H1 (cell line): ENCODE results near the gene GAB2. TPM values are rescaled to one million over a fixed set of nuclear protein-coding genes. Genes with fewer than 3 reads are reported as not detected.

Source experiments
- CTCF ChIA-PET: fragments of 300-600 bp; sonication (Branson Sonifier 250); formaldehyde crosslinking; loops from one replicate; lab custom pipeline; 2021; ENCODE audit not compliant: partially characterized antibody; lab: Charles Lee
- POLR2A ChIA-PET: fragments of 300-600 bp; sonication (Branson Sonifier 250); formaldehyde crosslinking; loops from one replicate; lab custom pipeline; 2021; ENCODE audit warnings: inconsistent platforms; ENCODE audit not compliant: partially characterized antibody; lab: Charles Lee
- DNase-seq, 2 experiments: peaks; one replicate each; pipeline versions ENCODE4 v3.0.0 to v3.0.0-alpha.2; 2010 to 2022; ENCODE audit warnings: low spot score in 2 of 2, low read depth in 1 of 2, mixed read lengths in 1 of 2
- FAIRE-seq: peaks from 2 replicates; lab custom pipeline; 2011; peaks lifted over from hg19 to GRCh38; lab: Jason Lieb, UNC
- H2AFZ ChIP-seq: 2 replicates; pipeline ENCODE4 v1.8.1; 2012; ENCODE audit warnings: low read length, inconsistent platforms
- H2AK5ac ChIP-seq: 2 replicates; pipeline ENCODE4 v1.6.1; 2013; ENCODE audit warnings: low read depth, low read length
- H2BK120ac ChIP-seq: replicated peaks from 2 replicates; pipeline ENCODE3; 2013; ENCODE audit warnings: low read depth, low read length, inconsistent platforms
- H2BK12ac ChIP-seq: 2 replicates; pipeline ENCODE4 v1.6.1; 2013; ENCODE audit warnings: low read depth, low read length
- H2BK15ac ChIP-seq: 2 replicates; pipeline ENCODE4 v1.6.1; 2013; ENCODE audit warnings: low read length
- H2BK20ac ChIP-seq: 2 replicates; pipeline ENCODE4 v1.6.1; 2013; ENCODE audit warnings: low read length
- H2BK5ac ChIP-seq: 2 replicates; pipeline ENCODE4 v1.6.1; 2013; ENCODE audit warnings: low read depth, low read length
- H3K14ac ChIP-seq: 2 replicates; pipeline ENCODE4 v1.6.1; 2013; ENCODE audit warnings: inconsistent platforms; ENCODE audit not compliant: insufficient read length
- H3K18ac ChIP-seq: 2 replicates; pipeline ENCODE4 v1.6.1; 2013; ENCODE audit warnings: low read length; ENCODE audit errors: extremely low read depth
- H3K23ac ChIP-seq: 2 replicates; pipeline ENCODE4 v1.6.1; 2013; ENCODE audit warnings: inconsistent platforms; ENCODE audit not compliant: insufficient read length
- H3K23me2 ChIP-seq: 2 replicates; pipeline ENCODE4 v1.6.1; 2013; ENCODE audit warnings: low read depth, low read length
- H3K27ac ChIP-seq: 2 replicates; pipeline ENCODE4 v1.6.1; 2011; ENCODE audit warnings: low read depth, low read length, inconsistent platforms
- H3K27me3 ChIP-seq, 4 experiments: replicated peaks in 1 of 4; 1 replicate in 1 of 4; 2 replicates in 3 of 4; pipeline versions ENCODE4 v1.6.1 to v1.8.1; 2011 to 2013; ENCODE audit warnings: low read length in 3 of 4, mild to moderate bottlenecking in 3 of 4, inconsistent platforms in 2 of 4, mixed read lengths in 2 of 4, moderate library complexity in 1 of 4; ENCODE audit not compliant: control insufficient read depth in 3 of 4, insufficient read depth in 3 of 4; ENCODE audit errors: extremely low read depth in 1 of 4
- H3K36me3 ChIP-seq, 4 experiments: 2 replicates each; pipeline versions ENCODE4 v1.6.1 to v1.8.1; 2011 to 2013; ENCODE audit warnings: mild to moderate bottlenecking in 4 of 4, low read length in 3 of 4, moderate library complexity in 2 of 4, control low read depth in 1 of 4, inconsistent platforms in 1 of 4; ENCODE audit not compliant: insufficient read depth in 4 of 4, control insufficient read depth in 2 of 4
- H3K4ac ChIP-seq: replicated peaks from 2 replicates; pipeline ENCODE3; 2013; ENCODE audit warnings: low read length, low read depth, mixed read lengths, inconsistent platforms; ENCODE audit not compliant: insufficient read length
- H3K4me1 ChIP-seq, 4 experiments: replicated peaks in 1 of 4; 1 replicate in 1 of 4; 2 replicates in 3 of 4; pipeline versions ENCODE4 v1.6.1 to v1.8.1; 2011 to 2013; ENCODE audit warnings: low read length in 3 of 4, inconsistent platforms in 2 of 4, mixed read lengths in 1 of 4; ENCODE audit not compliant: insufficient read depth in 4 of 4, control insufficient read depth in 3 of 4
- H3K4me2 ChIP-seq, 2 experiments: 2 replicates each; pipeline versions ENCODE4 v1.6.1 to v1.8.1; 2011 to 2013; ENCODE audit warnings: low read depth in 2 of 2, low read length in 2 of 2, control low read depth in 1 of 2, inconsistent platforms in 1 of 2, mild to moderate bottlenecking in 1 of 2; ENCODE audit not compliant: insufficient read depth in 1 of 2
- H3K4me3 ChIP-seq, 4 experiments: fragments of 200-600, 300-600 bp in 1 of 4; sonication (generic), shearing (Covaris generic), sonication (Bioruptor Twin) in 1 of 4; 2 replicates each; pipeline versions ENCODE4 v1.5.1 to v1.8.1; 2011 to 2016; ENCODE audit warnings: low read length in 4 of 4, low read depth in 3 of 4, control low read depth in 2 of 4, inconsistent platforms in 2 of 4, mild to moderate bottlenecking in 2 of 4, mixed read lengths in 1 of 4, moderate library complexity in 1 of 4; ENCODE audit not compliant: insufficient read depth in 2 of 4; ENCODE audit errors: extremely low read depth in 1 of 4
- H3K56ac ChIP-seq: replicated peaks from 2 replicates; pipeline ENCODE3; 2013; ENCODE audit warnings: low read depth, mild to moderate bottlenecking, mixed read lengths, low read length, inconsistent platforms; ENCODE audit not compliant: insufficient read length
- H3K79me1 ChIP-seq: 2 replicates; pipeline ENCODE4 v1.6.1; 2013; ENCODE audit warnings: low read depth, low read length, control low read depth
- H3K79me2 ChIP-seq, 2 experiments: 2 replicates each; pipeline versions ENCODE4 v1.6.1 to v1.8.1; 2012 to 2013; ENCODE audit warnings: low read length in 2 of 2, mild to moderate bottlenecking in 2 of 2, inconsistent platforms in 1 of 2; ENCODE audit not compliant: insufficient read depth in 2 of 2, control insufficient read depth in 1 of 2
- H3K9ac ChIP-seq, 4 experiments: replicated peaks in 1 of 4; 1 replicate in 1 of 4; 2 replicates in 3 of 4; pipeline versions ENCODE4 v1.6.1 to v1.8.1; 2011 to 2013; ENCODE audit warnings: low read depth in 3 of 4, low read length in 3 of 4, control low read depth in 2 of 4, mild to moderate bottlenecking in 2 of 4, moderate library complexity in 2 of 4, inconsistent platforms in 1 of 4; ENCODE audit errors: extremely low read depth in 1 of 4
- H3K9me3 ChIP-seq, 2 experiments: 2 replicates each; pipeline versions ENCODE4 v1.6.1 to v1.8.1; 2012 to 2013; ENCODE audit warnings: mild to moderate bottlenecking in 2 of 2, moderate library complexity in 2 of 2, control low read depth in 1 of 2, inconsistent platforms in 1 of 2, low read depth in 1 of 2, low read length in 1 of 2, mixed read lengths in 1 of 2; ENCODE audit not compliant: insufficient read depth in 2 of 2
- H4K20me1 ChIP-seq, 2 experiments: replicated peaks in 1 of 2; 2 replicates each; pipeline versions ENCODE3 to v1.8.1; 2011 to 2013; ENCODE audit warnings: inconsistent platforms in 2 of 2, low read length in 2 of 2, mild to moderate bottlenecking in 1 of 2; ENCODE audit not compliant: insufficient read depth in 2 of 2, control insufficient read depth in 1 of 2
- H4K5ac ChIP-seq: 2 replicates; pipeline ENCODE4 v1.6.1; 2013; ENCODE audit warnings: low read length, low read depth, mixed read lengths, inconsistent platforms; ENCODE audit not compliant: insufficient read length
- H4K8ac ChIP-seq: 2 replicates; pipeline ENCODE4 v1.8.0; 2013; ENCODE audit warnings: mild to moderate bottlenecking, moderate library complexity, low read length, inconsistent platforms; ENCODE audit not compliant: insufficient read depth; ENCODE audit errors: extremely low read depth
- H4K91ac ChIP-seq: replicated peaks from 2 replicates; pipeline ENCODE3; 2013; ENCODE audit warnings: low read length, mixed read lengths, inconsistent platforms; ENCODE audit not compliant: insufficient read length
- CHD1 ChIP-seq: IDR thresholded peaks from 2 replicates; pipeline ENCODE4 v1.6.1; 2012; ENCODE audit warnings: low read depth, low read length, improper control_type of control experiment
- SIX5 ChIP-seq: IDR thresholded peaks from 2 replicates; pipeline ENCODE4 v1.6.1; 2011; ENCODE audit warnings: mild to moderate bottlenecking, low read depth, low read length
- SRF ChIP-seq: IDR thresholded peaks from 2 replicates; pipeline ENCODE4 v1.6.1; 2011; ENCODE audit warnings: mild to moderate bottlenecking, low read depth, low read length, moderate library complexity
- WGBS, 2 experiments: shearing (Covaris generic) in 1 of 2; methylation state at CpG; one replicate each; pipeline versions ENCODE4 v1.1.6 to v1.1.7; 2013 to 2015; ENCODE audit warnings: low lambda C conversion rate in 2 of 2, mixed read lengths in 2 of 2, inconsistent platforms in 1 of 2, low coverage in 1 of 2, missing lambda C conversion rate in 1 of 2; ENCODE audit not compliant: insufficient replicate concordance in 2 of 2, insufficient coverage in 1 of 2, insufficient read length in 1 of 2; ENCODE audit errors: extremely low coverage in 1 of 2, missing lambda C conversion rate in 1 of 2; 5-methylcytosine and 5-hydroxymethylcytosine counted together
- polyA plus RNA-seq, 7 experiments: library from polyadenylated mRNA; depleted of rRNA in 3 of 7; stranded (reverse) in 5 of 7; unstranded in 2 of 7; fragments of >200 nt in 5 of 7; fragments of 200-250 nt in 2 of 7; gene quantifications; 1 replicate in 5 of 7; 2 replicates in 1 of 7; 4 replicates in 1 of 7; pipeline versions ENCODE4 v1.2.1 to v1.2.3, GENCODE V29; 2011 to 2013; ENCODE audit warnings: missing spikeins in 2 of 7, mixed read lengths in 2 of 7
- total RNA-seq: library from RNA; stranded (reverse); fragmentation: NEBNext Ultra II Directional; extraction: Animal tissue kit (Norgen Biotek cat#: 25700); gene quantifications from 2 replicates; pipeline ENCODE4 v1.2.1, GENCODE V29; 2021

Gene GAB2
- total and polyA plus RNA-seq, 2 of the 8 experiments (the other 6 are each of a cell fraction or from before 2014, with no cell fraction given): 6.3 to 14.0 TPM

GRCh38 chr11:78205256-78205655 lies 212.4 kb downstream of the GAB2 start:
- no peak overlapping the region for H3K14ac ChIP-seq
- H3K56ac ChIP-seq: no peak overlapping the region
- H3K9me3 ChIP-seq: no peaks in the 10 kb centered on the region
- no peaks in the 10 kb centered on the region for H3K79me2 ChIP-seq
- DNase-seq (no peak), FAIRE-seq (no peak)
- H2AFZ ChIP-seq: no peak overlapping the region
- TF ChIP-seq SIX5: no peak
- TF ChIP-seq CHD1: no peak
- no peak for TF ChIP-seq SRF
- H4K91ac ChIP-seq: no peak overlapping the region
- ChIA-PET CTCF (interaction anchor here (0.8 to 2.7 kb wide), 4 partner anchors 16 to 359 kb away, joined by 3 to 7 read pairs (median 4); no protein-coding TSS in a partner anchor), POLR2A (interaction anchor here (1.5 kb wide), 1 partner anchor 17 kb away, joined by 4 read pairs; no protein-coding TSS in a partner anchor)
- no peaks in the 10 kb centered on the region for H3K79me1 ChIP-seq
- WGBS, 2 experiments: 88% methylated on average over 4 of the region's 4 CpGs; no CpG with 5 or more reads in 1 of the 2 experiments
- no peaks in the 10 kb centered on the region for H3K27me3 ChIP-seq
- no peak overlapping the region for H2BK20ac ChIP-seq
- H3K36me3 ChIP-seq: peaks cover 0 to 3% (median 0%) of the 10 kb centered on the region in 4 experiments; a peak in 5 of 8 replicates
- H4K8ac ChIP-seq: no peak overlapping the region
- H2BK120ac ChIP-seq: no peak overlapping the region
- no peak overlapping the region for H4K5ac ChIP-seq
- no peak overlapping the region for H3K4ac ChIP-seq
- H3K9ac ChIP-seq: no peak overlapping the region
- H3K4me1 ChIP-seq: no peaks in the 10 kb centered on the region; a peak in 1 of 7 replicates
- no peak overlapping the region for H3K4me2 ChIP-seq
- no peak overlapping the region for H2BK5ac ChIP-seq
- H2AK5ac ChIP-seq: no peak overlapping the region
- H3K23me2 ChIP-seq: no peaks in the 10 kb centered on the region
- no peak overlapping the region for H3K27ac ChIP-seq
- no peak overlapping the region for H3K4me3 ChIP-seq
- H3K18ac ChIP-seq: no peak overlapping the region
- H2BK15ac ChIP-seq: no peak overlapping the region
- no peak overlapping the region for H2BK12ac ChIP-seq
- H4K20me1 ChIP-seq: peaks cover 0 to 6% of the 10 kb centered on the region in 2 experiments
- no peak overlapping the region for H3K23ac ChIP-seq
